GM19397 (cell line): ENCODE results near the gene CTPS2.

ENCODE experiments used
- ATAC-seq: cut with Tn5 transposase; IDR thresholded peaks from one replicate; pipeline ENCODE4 v1.9.1; 2021; ENCODE audit warnings: mild to moderate bottlenecking, moderate library complexity; ENCODE audit not compliant: unreplicated experiment

Gene CTPS2

GRCh38 chrX:16714504-16714903, 2.0 kb upstream of the CTPS2 start:
- ATAC-seq: no peak

GRCh38 chrX:16711893-16712547, 449 bp downstream of the CTPS2 start:
- ATAC-seq: peak; percentile 37

- no peak for ATAC-seq
These were observed 1.2 kb downstream of the CTPS2 start for GRCh38 chrX:16711219-16711811.

- ATAC-seq: no peak
These were observed 4.5 kb downstream of the CTPS2 start for GRCh38 chrX:16708016-16708415.

- ATAC-seq: no peak
These were observed 7.1 kb downstream of the CTPS2 start for GRCh38 chrX:16705370-16705769.

- ATAC-seq: no peak
These were observed 9.5 kb downstream of the CTPS2 start for GRCh38 chrX:16702700-16703599.

GRCh38 chrX:16700734-16701133, 11.7 kb downstream of the CTPS2 start:
- ATAC-seq: no peak

GRCh38 chrX:16699389-16699788, 13.1 kb downstream of the CTPS2 start:
- no peak for ATAC-seq

GRCh38 chrX:16696956-16697355, 15.5 kb downstream of the CTPS2 start:
- ATAC-seq: no peak

GRCh38 chrX:16695079-16695676, 17.3 kb downstream of the CTPS2 start:
- ATAC-seq: peak; percentile 50

- no peak for ATAC-seq
These were observed 25.0 kb downstream of the CTPS2 start for GRCh38 chrX:16687514-16687913.

GRCh38 chrX:16683007-16683664, 29.3 kb downstream of the CTPS2 start:
- ATAC-seq: no peak

- no peak for ATAC-seq
These were observed 33.8 kb downstream of the CTPS2 start for GRCh38 chrX:16678689-16679088.

- ATAC-seq: no peak
These were observed 41.5 kb downstream of the CTPS2 start for GRCh38 chrX:16671005-16671404.

GRCh38 chrX:16666541-16666940, 45.9 kb downstream of the CTPS2 start:
- no peak for ATAC-seq

GRCh38 chrX:16665089-16665488, 47.4 kb downstream of the CTPS2 start:
- no peak for ATAC-seq

GRCh38 chrX:16664626-16665025, 47.8 kb downstream of the CTPS2 start:
- no peak for ATAC-seq

GRCh38 chrX:16664074-16664473, 48.4 kb downstream of the CTPS2 start:
- no peak for ATAC-seq

GRCh38 chrX:16662402-16662801, 50.1 kb downstream of the CTPS2 start:
- ATAC-seq: no peak

- ATAC-seq: no peak
These were observed 51.0 kb downstream of the CTPS2 start for GRCh38 chrX:16661495-16661894.

GRCh38 chrX:16659321-16659720, 53.1 kb downstream of the CTPS2 start:
- no peak for ATAC-seq
